HepG2 (cell line): ENCODE data around the gene IL1B. TPM values are rescaled to one million over a fixed set of nuclear protein-coding genes. Genes with fewer than 3 reads are reported as not detected.

Source experiments
- BRCA1 ChIP-seq: sonication (generic); formaldehyde crosslinking; IDR thresholded peaks from 2 replicates; pipeline ENCODE4 v1.4.0; 2020; ENCODE audit warnings: missing genetic modification reagents
- FOSL1 ChIP-seq: sonication (generic); formaldehyde crosslinking; IDR thresholded peaks from 2 replicates; pipeline ENCODE4 v1.9.0; 2021; ENCODE audit warnings: missing genetic modification reagents, borderline replicate concordance
- FOXA3 ChIP-seq: IDR thresholded peaks from 2 replicates; pipeline ENCODE4 v1.6.1; 2016; ENCODE audit warnings: missing genetic modification reagents, missing compliant biosample characterization
- HDAC6 ChIP-seq: fragments of 200-600 bp; sonication (generic); IDR thresholded peaks from 2 replicates; pipeline ENCODE4 v1.7.0; 2017; ENCODE audit warnings: mild to moderate bottlenecking, antibody characterized with exemption, low read length, low read depth
- JUN ChIP-seq: sonication (generic); formaldehyde crosslinking; IDR thresholded peaks from 2 replicates; pipeline ENCODE4 v1.4.0; 2020; ENCODE audit warnings: mild to moderate bottlenecking, missing genetic modification reagents
- JUNB ChIP-seq: sonication (generic); formaldehyde crosslinking; IDR thresholded peaks from 2 replicates; pipeline ENCODE4 v1.8.0; 2022; ENCODE audit warnings: missing genetic modification reagents, mild to moderate bottlenecking, borderline replicate concordance
- NAIF1 ChIP-seq: sonication (generic); formaldehyde crosslinking; IDR thresholded peaks from 2 replicates; pipeline ENCODE4 v1.5.0; 2020; ENCODE audit warnings: mild to moderate bottlenecking, missing genetic modification reagents, borderline replicate concordance
- NCOR1 ChIP-seq: fragments of 200-600 bp; sonication (generic); IDR thresholded peaks from 2 replicates; pipeline ENCODE4 v1.7.0; 2017; ENCODE audit warnings: antibody characterized with exemption, low read length, borderline replicate concordance
- NFIC ChIP-seq: IDR thresholded peaks from 2 replicates; pipeline ENCODE4 v1.6.1; 2012; ENCODE audit warnings: mild to moderate bottlenecking, low read length, inconsistent platforms
- PHB2 ChIP-seq: fragments of 450-650 bp; IDR thresholded peaks from 2 replicates; pipeline ENCODE4 v1.6.1; 2018; ENCODE audit not compliant: partially characterized antibody
- PHF5A ChIP-seq: IDR thresholded peaks from one replicate; pipeline ENCODE4 v1.6.1; 2018; ENCODE audit warnings: low read depth, missing genetic modification reagents; ENCODE audit not compliant: unreplicated experiment
- POGZ ChIP-seq: sonication (generic); formaldehyde crosslinking; IDR thresholded peaks from 2 replicates; pipeline ENCODE4 v1.4.0; 2020; ENCODE audit warnings: mild to moderate bottlenecking, missing genetic modification reagents
- SIN3B ChIP-seq: fragments of 150-350 bp; IDR thresholded peaks from 2 replicates; pipeline ENCODE4 v1.6.1; 2014; ENCODE audit warnings: low read length
- SKI ChIP-seq: fragments of 450-650 bp; IDR thresholded peaks from one replicate; pipeline ENCODE4 v1.6.1; 2018; ENCODE audit warnings: mild to moderate bottlenecking; ENCODE audit not compliant: partially characterized antibody
- SSRP1 ChIP-seq: IDR thresholded peaks from 2 replicates; pipeline ENCODE4 v1.6.1; 2016; ENCODE audit warnings: control low read depth
- TCF7 ChIP-seq: sonication (generic); IDR thresholded peaks from 2 replicates; pipeline ENCODE4 v1.6.1; 2016; ENCODE audit warnings: antibody characterized with exemption, low read depth
- TFE3 ChIP-seq: IDR thresholded peaks from 2 replicates; pipeline ENCODE4 v1.6.1; 2016
- U2AF1 ChIP-seq: fragments of 200-400 bp; formaldehyde crosslinking; optimal IDR thresholded peaks from 2 replicates; pipeline ENCODE3; 2017; ENCODE audit warnings: mild to moderate bottlenecking, low read depth, low read length
- ZNF124 ChIP-seq: sonication (generic); formaldehyde crosslinking; IDR thresholded peaks from 2 replicates; pipeline ENCODE4 v1.4.0; 2020; ENCODE audit warnings: missing genetic modification reagents
- ZNF546 ChIP-seq: sonication (generic); formaldehyde crosslinking; conservative IDR thresholded peaks from 2 replicates; pipeline ENCODE4 v1.8.1; 2023; ENCODE audit warnings: mild to moderate bottlenecking, missing genetic modification reagents
- ZNF773 ChIP-seq: sonication (generic); formaldehyde crosslinking; IDR thresholded peaks from 2 replicates; pipeline ENCODE4 v1.4.0; 2020; ENCODE audit warnings: missing genetic modification reagents, borderline replicate concordance
- ZNF841 ChIP-seq: sonication (generic); formaldehyde crosslinking; IDR thresholded peaks from 2 replicates; pipeline ENCODE4 v1.8.1; 2023; ENCODE audit warnings: missing genetic modification reagents, borderline replicate concordance
- ZNF850 ChIP-seq: sonication (generic); formaldehyde crosslinking; conservative IDR thresholded peaks from 2 replicates; pipeline ENCODE4 v1.9.0; 2021; ENCODE audit warnings: mild to moderate bottlenecking, missing genetic modification reagents
- polyA plus RNA-seq, 8 experiments: library from polyadenylated mRNA; depleted of rRNA in 3 of 8; stranded (reverse) in 7 of 8; unstranded in 1 of 8; fragments of >200 nt; fragmentation: Illumina TruSeq in 4 of 8; extraction: Trizol in 4 of 8; gene quantifications; 2 replicates each; pipeline versions ENCODE4 v1.2.1 to v1.2.3, GENCODE V29; 2011 to 2016; ENCODE audit warnings: low read depth in 4 of 8, missing spikeins in 1 of 8, mixed read lengths in 1 of 8; ENCODE audit not compliant: insufficient read depth in 1 of 8
- total RNA-seq, 5 experiments: library from RNA; depleted of rRNA; stranded (reverse); fragments of >200 nt; fragmentation: Illumina TruSeq; extraction: Trizol; gene quantifications; 2 replicates each; pipeline ENCODE4 v1.2.3, GENCODE V29; 2016; ENCODE audit warnings: low read depth in 1 of 5
- TF ChIP-seq, protein P1 (sequence below): sonication (generic); formaldehyde crosslinking; conservative IDR thresholded peaks from 2 replicates; pipeline ENCODE4 v1.4.0; 2020; ENCODE audit warnings: missing genetic modification reagents
- TF ChIP-seq, protein P2 (sequence below): sonication (generic); formaldehyde crosslinking; IDR thresholded peaks from 2 replicates; pipeline ENCODE4 v1.4.0; 2020; ENCODE audit warnings: missing genetic modification reagents
- TF ChIP-seq, protein P3 (sequence below): sonication (generic); formaldehyde crosslinking; IDR thresholded peaks from 2 replicates; pipeline ENCODE4 v1.5.1; 2020; ENCODE audit warnings: missing genetic modification reagents, mild to moderate bottlenecking, borderline replicate concordance

The IL1B gene
- total and polyA plus RNA-seq, 2 of the 13 experiments (the other 11 are each of a cell fraction or from before 2014, with no cell fraction given), result 0.18 TPM; not detected in 1

GRCh38 chr2:112803691-112804521 lies 32.7 kb downstream of the IL1B start (continued):
- TF ChIP-seq ZNF124 (CRISPR knock-in tag), result no peak
- TF ChIP-seq NCOR1, result peak; percentile 78; the same call in 1 of the 2 replicates
- TF ChIP-seq PHB2, result no peak
- no peak for TF ChIP-seq HDAC6
- TF ChIP-seq BRCA1 (CRISPR knock-in tag), result no peak
- TF ChIP-seq NAIF1 (CRISPR knock-in tag), result no peak
- no peak for TF ChIP-seq ZNF850 (CRISPR knock-in tag)
- TF ChIP-seq, protein P1, sequence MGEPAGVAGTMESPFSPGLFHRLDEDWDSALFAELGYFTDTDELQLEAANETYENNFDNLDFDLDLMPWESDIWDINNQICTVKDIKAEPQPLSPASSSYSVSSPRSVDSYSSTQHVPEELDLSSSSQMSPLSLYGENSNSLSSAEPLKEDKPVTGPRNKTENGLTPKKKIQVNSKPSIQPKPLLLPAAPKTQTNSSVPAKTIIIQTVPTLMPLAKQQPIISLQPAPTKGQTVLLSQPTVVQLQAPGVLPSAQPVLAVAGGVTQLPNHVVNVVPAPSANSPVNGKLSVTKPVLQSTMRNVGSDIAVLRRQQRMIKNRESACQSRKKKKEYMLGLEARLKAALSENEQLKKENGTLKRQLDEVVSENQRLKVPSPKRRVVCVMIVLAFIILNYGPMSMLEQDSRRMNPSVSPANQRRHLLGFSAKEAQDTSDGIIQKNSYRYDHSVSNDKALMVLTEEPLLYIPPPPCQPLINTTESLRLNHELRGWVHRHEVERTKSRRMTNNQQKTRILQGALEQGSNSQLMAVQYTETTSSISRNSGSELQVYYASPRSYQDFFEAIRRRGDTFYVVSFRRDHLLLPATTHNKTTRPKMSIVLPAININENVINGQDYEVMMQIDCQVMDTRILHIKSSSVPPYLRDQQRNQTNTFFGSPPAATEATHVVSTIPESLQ, result no peak
- peak; percentile 83; the same call in 1 of the 2 replicates for TF ChIP-seq NFIC
- peak; percentile 70 for TF ChIP-seq POGZ
- TF ChIP-seq FOSL1, result peak; percentile 78; the same call in 1 of the 2 replicates
- TF ChIP-seq SIN3B, result peak; percentile 23; the same call in 1 of the 2 replicates
- peak; percentile 93 for TF ChIP-seq FOXA3 (CRISPR knock-in tag)
- no peak; the same call in 1 of the 2 replicates for TF ChIP-seq JUNB
- TF ChIP-seq ZNF841 (CRISPR knock-in tag), result no peak
- TF ChIP-seq, protein P2, sequence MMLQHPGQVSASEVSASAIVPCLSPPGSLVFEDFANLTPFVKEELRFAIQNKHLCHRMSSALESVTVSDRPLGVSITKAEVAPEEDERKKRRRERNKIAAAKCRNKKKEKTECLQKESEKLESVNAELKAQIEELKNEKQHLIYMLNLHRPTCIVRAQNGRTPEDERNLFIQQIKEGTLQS (CRISPR knock-in tag), result no peak
- 0 out of 2 replicates have a peak, but pooled peaks have one; percentile 34 for TF ChIP-seq ZNF546
- peak; percentile 94 for TF ChIP-seq SKI
- peak; percentile 87 for TF ChIP-seq SSRP1 (CRISPR knock-in tag)
- peak; percentile 22; the same call in 1 of the 2 replicates for TF ChIP-seq TFE3 (CRISPR knock-in tag)
- TF ChIP-seq PHF5A (CRISPR knock-in tag), result no peak
- TF ChIP-seq, protein P3, sequence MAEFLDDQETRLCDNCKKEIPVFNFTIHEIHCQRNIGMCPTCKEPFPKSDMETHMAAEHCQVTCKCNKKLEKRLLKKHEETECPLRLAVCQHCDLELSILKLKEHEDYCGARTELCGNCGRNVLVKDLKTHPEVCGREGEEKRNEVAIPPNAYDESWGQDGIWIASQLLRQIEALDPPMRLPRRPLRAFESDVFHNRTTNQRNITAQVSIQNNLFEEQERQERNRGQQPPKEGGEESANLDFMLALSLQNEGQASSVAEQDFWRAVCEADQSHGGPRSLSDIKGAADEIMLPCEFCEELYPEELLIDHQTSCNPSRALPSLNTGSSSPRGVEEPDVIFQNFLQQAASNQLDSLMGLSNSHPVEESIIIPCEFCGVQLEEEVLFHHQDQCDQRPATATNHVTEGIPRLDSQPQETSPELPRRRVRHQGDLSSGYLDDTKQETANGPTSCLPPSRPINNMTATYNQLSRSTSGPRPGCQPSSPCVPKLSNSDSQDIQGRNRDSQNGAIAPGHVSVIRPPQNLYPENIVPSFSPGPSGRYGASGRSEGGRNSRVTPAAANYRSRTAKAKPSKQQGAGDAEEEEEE, result no peak
- TF ChIP-seq JUN, result 0 out of 2 replicates have a peak, but pooled peaks have one; percentile 33
- TF ChIP-seq TCF7, result peak; percentile 9; the same call in 1 of the 2 replicates
- TF ChIP-seq U2AF1, result no peak
- no peak for TF ChIP-seq ZNF773 (CRISPR knock-in tag)
